Rectal smooth muscle tissue (tissue), 1 donor: ENCODE results near the gene CTLA4.
A peak's percentile ranks its signal among the peaks of the same experiment; 100 is the strongest.

Experiments used
- H3K27ac ChIP-seq: one replicate; pipeline ENCODE4 v1.7.0; 2013; ENCODE audit warnings: low read depth, low read length, inconsistent platforms
- H3K27me3 ChIP-seq: one replicate; pipeline ENCODE4 v1.7.0; 2013; ENCODE audit warnings: low read length; ENCODE audit not compliant: control insufficient read depth, insufficient read depth
- H3K36me3 ChIP-seq: one replicate; pipeline ENCODE4 v1.7.0; 2013; ENCODE audit warnings: low read length; ENCODE audit not compliant: control insufficient read depth, insufficient read depth
- H3K4me1 ChIP-seq: one replicate; pipeline ENCODE4 v1.7.0; 2013; ENCODE audit warnings: low read length; ENCODE audit not compliant: control insufficient read depth, insufficient read depth
- H3K4me3 ChIP-seq: one replicate; pipeline ENCODE4 v1.7.0; 2013; ENCODE audit warnings: low read length
- H3K9ac ChIP-seq: one replicate; pipeline ENCODE4 v1.7.0; 2013; ENCODE audit warnings: low read length

Gene CTLA4

DNA sequence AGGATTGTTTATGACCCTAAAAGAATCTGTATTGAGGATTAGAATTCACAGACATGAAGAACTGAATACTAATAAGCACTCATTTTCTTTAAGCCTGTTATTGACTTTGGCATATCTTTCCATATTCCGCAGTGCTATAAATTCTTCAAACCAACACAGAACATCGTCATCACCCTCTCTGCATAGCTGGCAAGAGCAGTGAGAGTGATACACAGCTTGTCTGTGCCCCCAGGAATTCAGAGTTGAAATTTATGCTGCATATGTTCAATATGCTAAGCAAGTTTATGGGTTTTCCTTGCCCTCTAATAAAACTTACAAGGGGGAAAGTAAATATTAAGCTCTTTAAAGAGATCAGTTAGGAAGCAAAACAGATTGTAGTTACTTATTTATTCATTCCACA, 32.7 kb downstream of the CTLA4 start:
- Histone ChIP-seq H3K36me3 (no peaks in the 10 kb centered on the region), H3K4me3 (no peak overlapping the region), H3K27ac (peak overlapping the region; percentile 56), H3K4me1 (peaks cover 32% of the 10 kb centered on the region), H3K27me3 (no peaks in the 10 kb centered on the region), H3K9ac (no peak overlapping the region)

DNA sequence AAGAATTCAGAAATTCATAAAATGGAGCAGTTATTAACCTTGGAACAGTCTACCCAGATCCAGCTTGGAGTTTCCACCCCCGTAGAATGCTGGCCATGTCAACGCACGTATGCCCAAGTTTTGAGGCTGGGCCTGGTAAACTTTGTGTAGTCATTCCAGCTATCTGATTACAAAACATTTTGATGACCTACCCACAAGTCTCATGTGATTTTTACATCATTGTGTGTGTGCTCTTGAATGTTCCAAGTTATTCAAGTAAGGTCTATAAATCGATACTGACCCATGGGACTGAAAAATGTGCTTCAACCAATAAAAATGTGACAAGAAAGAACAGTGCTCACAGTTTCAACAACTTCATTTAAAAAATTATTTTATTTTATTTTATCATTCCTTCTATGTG, 36.5 kb downstream of the CTLA4 start:
- no peak overlapping the region for H3K4me3 ChIP-seq
- no peaks in the 10 kb centered on the region for H3K36me3 ChIP-seq
- peaks cover 18% of the 10 kb centered on the region for H3K4me1 ChIP-seq
- no peak overlapping the region for H3K9ac ChIP-seq
- H3K27me3 ChIP-seq = no peaks in the 10 kb centered on the region
- H3K27ac ChIP-seq = no peak overlapping the region

GRCh38 chr2:203905656-203906055, 38.1 kb downstream of the CTLA4 start:
- no peaks in the 10 kb centered on the region for H3K36me3 ChIP-seq

DNA sequence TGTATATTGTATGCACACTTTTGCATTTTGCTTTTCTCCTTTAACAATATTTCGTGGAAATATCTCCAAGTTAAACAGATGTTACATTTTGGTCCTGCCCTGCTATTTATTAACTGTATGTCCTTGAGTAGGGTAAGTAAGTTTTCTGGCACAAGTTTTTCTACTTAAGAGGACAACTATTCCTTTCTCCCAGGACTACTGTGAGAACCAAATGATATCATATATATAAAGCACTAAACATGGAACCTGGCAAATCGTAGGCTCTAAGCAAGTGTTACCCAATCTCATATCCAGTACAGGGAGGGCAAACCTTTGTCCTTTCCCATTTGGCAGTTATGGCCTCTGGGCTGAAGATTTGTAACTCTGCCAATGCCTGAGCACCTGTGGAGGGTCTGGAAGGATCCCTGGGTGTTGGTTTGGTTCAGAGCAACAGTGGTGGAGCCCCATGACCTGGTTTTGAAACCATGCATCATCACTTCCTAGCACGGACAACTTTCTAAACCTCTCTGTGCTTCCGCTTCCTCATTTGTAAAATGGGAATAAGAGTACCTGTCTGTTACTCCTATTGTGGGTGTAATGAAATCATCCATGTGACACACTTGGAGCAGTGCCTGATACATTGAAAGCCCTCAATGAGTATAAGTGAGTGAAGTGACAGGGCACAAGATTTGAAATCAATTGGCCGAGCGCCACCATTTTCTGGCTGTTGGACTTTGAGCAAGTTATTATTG, 40.7 kb downstream of the CTLA4 start:
- no peak overlapping the region for H3K27ac ChIP-seq
- no peaks in the 10 kb centered on the region for H3K36me3 ChIP-seq
- no peak overlapping the region for H3K4me3 ChIP-seq

More at GRCh38 chr2:203905656-203906055, 38.1 kb downstream of the CTLA4 start:
- no peak overlapping the region for H3K9ac ChIP-seq
- no peaks in the 10 kb centered on the region for H3K27me3 ChIP-seq
- H3K4me3 ChIP-seq = no peak overlapping the region
- H3K27ac ChIP-seq = no peak overlapping the region
- H3K4me1 ChIP-seq = peaks cover 10% of the 10 kb centered on the region

GRCh38 chr2:203908797-203909185, 41.2 kb downstream of the CTLA4 start:
- Histone ChIP-seq H3K9ac (no peak overlapping the region), H3K27ac (no peak overlapping the region)

More for the DNA sequence above, 40.7 kb downstream of the CTLA4 start:
- Histone ChIP-seq H3K4me1 (peaks cover 5% of the 10 kb centered on the region), H3K9ac (no peak overlapping the region), H3K27me3 (no peaks in the 10 kb centered on the region)

DNA sequence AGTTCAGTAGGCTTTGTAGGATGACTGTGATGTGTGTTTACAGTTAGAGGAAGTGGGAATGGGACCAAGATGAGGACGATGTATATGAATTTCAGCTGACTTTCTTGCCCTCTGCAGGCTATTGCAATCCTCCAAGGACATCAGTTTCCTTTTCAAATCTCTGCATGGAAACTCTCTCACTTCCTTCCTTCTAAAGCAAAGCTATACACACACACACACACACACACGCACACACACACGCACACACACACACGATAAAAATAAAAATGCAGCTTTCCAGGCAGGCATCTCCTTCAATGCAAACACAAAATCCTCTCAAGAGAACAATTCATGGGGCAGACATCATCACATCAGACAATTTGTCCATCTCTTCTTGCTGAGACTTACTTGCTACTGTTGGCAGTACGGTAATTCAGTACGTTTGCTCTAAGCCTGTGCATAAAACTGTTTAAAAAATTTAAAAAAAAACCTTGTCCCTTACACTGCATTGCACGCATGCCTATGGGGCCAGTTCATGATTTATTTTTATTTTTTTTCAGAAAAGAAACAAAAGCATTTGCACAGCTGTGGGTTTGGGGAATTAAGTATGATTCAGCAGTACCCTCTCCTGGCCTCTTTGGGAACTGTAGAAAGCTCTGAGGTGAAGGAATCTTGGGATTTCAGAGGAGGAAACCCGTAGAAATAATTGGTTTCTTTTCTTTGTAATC, 41.8 kb downstream of the CTLA4 start:
- Histone ChIP-seq H3K36me3 (no peaks in the 10 kb centered on the region), H3K4me1 (peaks cover 5% of the 10 kb centered on the region), H3K27ac (no peak overlapping the region), H3K27me3 (no peaks in the 10 kb centered on the region), H3K4me3 (peak overlapping the region; percentile 48), H3K9ac (no peak overlapping the region)

More at GRCh38 chr2:203908797-203909185, 41.2 kb downstream of the CTLA4 start:
- Histone ChIP-seq H3K4me3 (no peak overlapping the region), H3K4me1 (peaks cover 5% of the 10 kb centered on the region), H3K27me3 (no peaks in the 10 kb centered on the region), H3K36me3 (no peaks in the 10 kb centered on the region)

GRCh38 chr2:203909974-203910373, 42.4 kb downstream of the CTLA4 start:
- H3K4me1 ChIP-seq = peaks cover 5% of the 10 kb centered on the region
- no peak overlapping the region for H3K27ac ChIP-seq
- no peak overlapping the region for H3K9ac ChIP-seq
- H3K4me3 ChIP-seq = no peak overlapping the region
- no peaks in the 10 kb centered on the region for H3K27me3 ChIP-seq
- H3K36me3 ChIP-seq = no peaks in the 10 kb centered on the region

- Histone ChIP-seq H3K4me1 (peaks cover 5% of the 10 kb centered on the region), H3K9ac (no peak overlapping the region), H3K27ac (no peak overlapping the region)
Measured at GRCh38 chr2:203913947-203914346, 46.4 kb downstream of the CTLA4 start.

GRCh38 chr2:203914546-203915182, 47.1 kb downstream of the CTLA4 start:
- no peaks in the 10 kb centered on the region for H3K27me3 ChIP-seq
- no peaks in the 10 kb centered on the region for H3K36me3 ChIP-seq
- no peaks in the 10 kb centered on the region for H3K4me1 ChIP-seq
- no peak overlapping the region for H3K27ac ChIP-seq
- H3K9ac ChIP-seq = no peak overlapping the region
- no peak overlapping the region for H3K4me3 ChIP-seq

More at GRCh38 chr2:203913947-203914346, 46.4 kb downstream of the CTLA4 start:
- Histone ChIP-seq H3K27me3 (no peaks in the 10 kb centered on the region), H3K4me3 (no peak overlapping the region), H3K36me3 (no peaks in the 10 kb centered on the region)

DNA sequence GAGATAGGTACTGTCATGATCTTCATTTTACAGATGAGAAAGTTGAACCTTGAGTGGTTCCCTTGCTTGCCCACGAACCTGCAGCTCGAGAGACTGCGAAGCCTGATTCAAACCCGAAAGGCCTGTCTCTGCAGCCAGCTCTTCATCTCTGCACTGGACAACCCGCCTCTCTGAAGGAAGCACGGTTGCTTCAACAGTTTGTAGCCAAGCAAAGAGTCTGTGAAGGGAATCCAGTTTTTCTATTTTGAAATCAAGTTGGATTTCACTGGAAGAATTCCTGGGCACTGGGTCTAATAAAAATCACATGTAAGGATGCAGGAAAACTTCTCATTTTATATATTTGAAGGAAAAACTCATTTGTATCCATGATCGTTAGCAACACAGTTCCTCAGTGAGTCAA, 47.7 kb downstream of the CTLA4 start:
- Histone ChIP-seq H3K4me1 (no peaks in the 10 kb centered on the region), H3K36me3 (no peaks in the 10 kb centered on the region), H3K9ac (no peak overlapping the region), H3K27ac (no peak overlapping the region), H3K4me3 (no peak overlapping the region), H3K27me3 (no peaks in the 10 kb centered on the region)

DNA sequence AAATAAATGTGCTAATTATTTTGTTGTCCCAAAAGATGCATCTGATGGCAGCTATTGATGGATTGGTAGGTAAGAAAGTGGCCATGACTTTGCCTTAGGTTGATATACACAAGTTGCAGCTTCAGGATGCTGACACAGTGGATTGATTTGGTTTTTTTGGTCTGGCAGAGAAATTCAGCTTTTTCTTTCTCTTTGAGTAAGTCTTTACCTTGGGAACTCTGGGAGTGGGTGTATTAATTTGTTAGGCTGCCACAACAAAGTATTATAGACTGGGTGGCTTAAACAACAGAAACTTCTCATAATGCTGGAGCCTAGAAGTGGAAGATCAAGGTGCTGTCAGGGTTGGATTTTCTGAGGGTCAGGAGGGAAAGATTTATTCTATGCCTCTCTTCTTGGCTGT, 49.2 kb downstream of the CTLA4 start:
- H3K36me3 ChIP-seq = no peaks in the 10 kb centered on the region
- no peaks in the 10 kb centered on the region for H3K27me3 ChIP-seq
- H3K27ac ChIP-seq = no peak overlapping the region
- H3K9ac ChIP-seq = no peak overlapping the region
- H3K4me3 ChIP-seq = no peak overlapping the region
- H3K4me1 ChIP-seq = no peaks in the 10 kb centered on the region

- Histone ChIP-seq H3K27me3 (no peaks in the 10 kb centered on the region), H3K27ac (no peak overlapping the region), H3K36me3 (no peaks in the 10 kb centered on the region), H3K4me1 (no peaks in the 10 kb centered on the region), H3K4me3 (no peak overlapping the region), H3K9ac (no peak overlapping the region)
Measured at GRCh38 chr2:203918264-203918663, 50.7 kb downstream of the CTLA4 start.
